ENCODE data around the gene KCNK1.
"Not testable (repeated sequence)": the region's sequence is repeated elsewhere in the genome, so short reads cannot be mapped to it uniquely, and the experiment has no call there.

KCNK1 gene

GRCh38 chr1:233667741-233668140 lies 53.8 kb downstream of the KCNK1 start:
- DNase-seq (ENCODE audit: low spot score) = no peak

GRCh38 chr1:233668146-233668724 lies 54.3 kb downstream of the KCNK1 start:
- DNase-seq (ENCODE audit: low spot score) = no peak

GRCh38 chr1:233668725-233669294 lies 54.9 kb downstream of the KCNK1 start:
- DNase-seq (ENCODE audit: low spot score) = peak; percentile 70

- DNase-seq (ENCODE audit: low spot score) = not testable (repeated sequence)
These were observed 56.5 kb downstream of the KCNK1 start for GRCh38 chr1:233670363-233670762.

GRCh38 chr1:233671286-233671685 lies 57.4 kb downstream of the KCNK1 start:
- no peak for DNase-seq (ENCODE audit: low spot score)

- no peak for DNase-seq (ENCODE audit: low spot score)
These were observed 58.8 kb downstream of the KCNK1 start for GRCh38 chr1:233672732-233673131.

GRCh38 chr1:233673261-233673946 lies 59.5 kb downstream of the KCNK1 start:
- no peak for DNase-seq (ENCODE audit: low spot score)

- no peak for DNase-seq (ENCODE audit: low spot score)
These were observed 60.1 kb downstream of the KCNK1 start for GRCh38 chr1:233673947-233674431.

- no peak for DNase-seq (ENCODE audit: low spot score)
These were observed 61.5 kb downstream of the KCNK1 start for GRCh38 chr1:233675446-233675845.

- no peak for DNase-seq (ENCODE audit: low spot score)
These were observed 62.0 kb downstream of the KCNK1 start for GRCh38 chr1:233675893-233676292.

- DNase-seq (ENCODE audit: low spot score) = no peak
These were observed 63.9 kb downstream of the KCNK1 start for GRCh38 chr1:233677690-233678354.

- DNase-seq (ENCODE audit: low spot score) = no peak
These were observed 65.1 kb downstream of the KCNK1 start for GRCh38 chr1:233679030-233679429.

- no peak for DNase-seq (ENCODE audit: low spot score)
These were observed 65.9 kb downstream of the KCNK1 start for GRCh38 chr1:233679591-233680373.

- no peak for DNase-seq (ENCODE audit: low spot score)
These were observed 67.4 kb downstream of the KCNK1 start for GRCh38 chr1:233681285-233681684.

GRCh38 chr1:233686653-233687052 lies 72.7 kb downstream of the KCNK1 start:
- DNase-seq (ENCODE audit: low spot score) = not testable (repeated sequence)

- no peak for DNase-seq (ENCODE audit: low spot score)
These were observed 75.3 kb downstream of the KCNK1 start for GRCh38 chr1:233689017-233689747.

- no peak for DNase-seq (ENCODE audit: low spot score)
These were observed 75.9 kb downstream of the KCNK1 start for GRCh38 chr1:233689748-233690254.

- DNase-seq (ENCODE audit: low spot score) = no peak
These were observed 82.0 kb downstream of the KCNK1 start for GRCh38 chr1:233695901-233696300.

GRCh38 chr1:233700338-233700737 lies 86.4 kb downstream of the KCNK1 start:
- no peak for DNase-seq (ENCODE audit: low spot score)

- DNase-seq (ENCODE audit: low spot score) = no peak
These were observed 90.4 kb downstream of the KCNK1 start for GRCh38 chr1:233704170-233704897.

All from activated CD4-positive, alpha-beta T cell treated with anti-CD3 and anti-CD28 coated beads, Interleukin-2, Interleukin-4, amounts not matched to agents 100 ng/mL and 50 ng/mL, durations not matched to agents 16 hours and 8 hours (primary cell).